Activated CD8-positive, alpha-beta T cell treated with anti-CD3 and anti-CD28 coated beads, Interleukin-2, amount 10 ng/mL, durations not matched to agents 7 days and 5 days (primary cell): ENCODE results near the gene AATK. TPM values are rescaled to one million over a fixed set of nuclear protein-coding genes. Genes with fewer than 3 reads are reported as not detected.

Experiments
- ATAC-seq: fragments of 150-1000 bp; cut with Tn5 transposase; one replicate; pipeline ENCODE4 v1.10.0; 2021; ENCODE audit warnings: moderate library complexity
- CTCF ChIA-PET: fragments of 350-600 bp; sonication (Branson Sonifier 250); formaldehyde crosslinking; loops from one replicate; lab custom pipeline; 2021; ENCODE audit warnings: antibody characterized with exemption; lab: Charles Lee
- POLR2A ChIA-PET: fragments of 350-600 bp; sonication (Branson Sonifier 250); formaldehyde crosslinking; loops from one replicate; lab custom pipeline; 2021; ENCODE audit warnings: antibody characterized with exemption; lab: Charles Lee
- DNase-seq: peaks from one replicate; pipeline ENCODE4 v3.0.0-alpha.2; 2020
- H3K27ac Mint-ChIP-seq: one replicate; pipeline ENCODE4 v1.8.0; 2021; ENCODE audit warnings: mild to moderate bottlenecking, mixed read lengths
- H3K27me3 Mint-ChIP-seq: one replicate; pipeline ENCODE4 v1.8.0; 2021; ENCODE audit warnings: low read depth, mixed read lengths
- H3K36me3 Mint-ChIP-seq: one replicate; pipeline ENCODE4 v1.8.0; 2021; ENCODE audit warnings: low read depth, mixed read lengths
- H3K4me1 Mint-ChIP-seq: one replicate; pipeline ENCODE4 v1.8.0; 2021; ENCODE audit warnings: low read depth, mixed read lengths
- H3K4me3 Mint-ChIP-seq: one replicate; pipeline ENCODE4 v1.8.0; 2021; ENCODE audit warnings: mild to moderate bottlenecking, mixed read lengths
- H3K9me3 Mint-ChIP-seq: one replicate; pipeline ENCODE4 v1.8.0; 2022; ENCODE audit warnings: mixed read lengths; ENCODE audit not compliant: insufficient read depth
- total RNA-seq, 2 experiments: library from RNA; stranded (reverse); gene quantifications; one replicate each; pipeline ENCODE4 v1.2.3, GENCODE V29; 2021

Gene AATK
- total RNA-seq, 2 experiments from 2014 or later: 0.71 to 1.1 TPM

- no peaks in the 10 kb centered on the region for H3K27me3 Mint-ChIP-seq
- DNase-seq: no peak
- H3K27ac Mint-ChIP-seq: peak overlapping the region; percentile 68
- no peaks in the 10 kb centered on the region for H3K36me3 Mint-ChIP-seq
- H3K4me1 Mint-ChIP-seq: peaks cover 2% of the 10 kb centered on the region
- ATAC-seq: no peak
- no peak overlapping the region for H3K4me3 Mint-ChIP-seq
- ChIA-PET POLR2A (interaction anchor here (1.0 kb wide), 1 partner anchor 120 kb away, joined by 3 read pairs; the partner anchor contains the start of genes NDUFAF8 and TEPSIN), CTCF (no interaction called here)
- H3K9me3 Mint-ChIP-seq: no peaks in the 10 kb centered on the region
These were observed 47.5 kb downstream of the AATK start for GRCh38 chr17:81118308-81119221.

DNA sequence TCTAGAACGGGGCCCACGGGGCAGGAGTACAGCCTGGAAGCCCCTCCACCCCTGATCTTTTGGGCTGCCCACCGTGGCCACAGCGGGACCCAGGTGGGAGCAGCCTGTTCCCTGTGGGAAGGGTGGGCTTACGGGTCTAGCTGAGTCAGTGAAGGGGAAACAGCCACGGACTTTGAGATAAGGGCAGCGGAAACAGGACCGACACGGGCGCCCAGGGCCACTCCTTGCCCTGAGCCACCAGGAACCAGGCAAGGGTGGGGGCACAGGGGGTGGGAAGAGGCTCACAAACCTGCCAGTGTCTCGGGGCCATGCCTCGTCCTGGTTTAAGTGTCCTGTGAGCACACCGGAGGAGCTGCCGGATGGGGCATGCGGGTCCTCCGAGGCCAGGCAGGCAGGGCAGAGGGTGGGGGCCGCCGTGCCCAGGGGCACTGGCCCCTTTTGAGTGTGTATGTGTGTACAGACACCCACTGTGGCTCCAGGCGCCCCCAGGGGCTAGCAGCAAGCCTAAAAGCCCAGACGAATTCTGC lies 48.3 kb downstream of the AATK start:
- peaks cover 2% of the 10 kb centered on the region for H3K4me1 Mint-ChIP-seq
- no peak overlapping the region for H3K4me3 Mint-ChIP-seq
- no peaks in the 10 kb centered on the region for H3K36me3 Mint-ChIP-seq
- ChIA-PET CTCF (no interaction called here), POLR2A (no interaction called here)
- no peak overlapping the region for H3K27ac Mint-ChIP-seq
- H3K9me3 Mint-ChIP-seq: no peaks in the 10 kb centered on the region
- no peaks in the 10 kb centered on the region for H3K27me3 Mint-ChIP-seq
- DNase-seq (no peak), ATAC-seq (no peak)

DNA sequence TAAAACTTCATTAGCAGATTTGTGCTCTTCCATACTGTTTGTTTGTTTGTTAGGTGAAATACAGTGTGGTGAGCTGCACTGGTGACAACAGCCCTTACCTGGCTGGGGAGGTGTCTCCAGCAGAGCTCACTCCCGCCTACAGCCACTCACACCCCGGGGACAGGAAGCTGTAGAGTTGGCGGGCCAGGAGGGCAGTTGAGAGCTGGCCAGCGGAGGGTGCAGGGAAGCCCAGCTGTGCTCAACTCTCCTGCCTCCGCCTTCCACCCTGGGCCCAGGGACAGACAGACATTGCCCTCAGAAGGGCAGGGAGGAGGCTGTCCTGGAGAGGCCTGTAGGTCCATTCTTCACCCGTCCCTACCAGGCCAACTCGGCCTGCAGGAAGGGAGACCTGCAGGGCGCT lies 49.3 kb downstream of the AATK start:
- no peaks in the 10 kb centered on the region for H3K9me3 Mint-ChIP-seq
- peaks cover 2% of the 10 kb centered on the region for H3K4me1 Mint-ChIP-seq
- no peaks in the 10 kb centered on the region for H3K36me3 Mint-ChIP-seq
- ChIA-PET POLR2A (no interaction called here), CTCF (interaction anchor here (0.9 kb wide), 1 partner anchor 19 kb away, joined by 3 read pairs; no protein-coding TSS in a partner anchor)
- no peak overlapping the region for H3K4me3 Mint-ChIP-seq
- DNase-seq (no peak), ATAC-seq (no peak)
- no peak overlapping the region for H3K27ac Mint-ChIP-seq
- H3K27me3 Mint-ChIP-seq: no peaks in the 10 kb centered on the region

- DNase-seq (no peak), ATAC-seq (no peak)
- no peak overlapping the region for H3K27ac Mint-ChIP-seq
- no peaks in the 10 kb centered on the region for H3K36me3 Mint-ChIP-seq
- H3K9me3 Mint-ChIP-seq: no peaks in the 10 kb centered on the region
- CTCF ChIA-PET: interaction anchor here (0.9 kb wide), 1 partner anchor 18 kb away, joined by 3 read pairs; no protein-coding TSS in a partner anchor
- H3K4me1 Mint-ChIP-seq: peaks cover 2% of the 10 kb centered on the region
- POLR2A ChIA-PET: no interaction called here
- no peaks in the 10 kb centered on the region for H3K27me3 Mint-ChIP-seq
- H3K4me3 Mint-ChIP-seq: no peak overlapping the region
These were observed 50.1 kb downstream of the AATK start for GRCh38 chr17:81115749-81116464.

- ATAC-seq (no peak), DNase-seq (no peak)
- Mint-ChIP-seq H3K4me1 (peaks cover 2% of the 10 kb centered on the region), H3K4me3 (no peak overlapping the region), H3K9me3 (no peaks in the 10 kb centered on the region), H3K27me3 (no peaks in the 10 kb centered on the region), H3K27ac (no peak overlapping the region), H3K36me3 (no peaks in the 10 kb centered on the region)
- CTCF ChIA-PET: no interaction called here
- POLR2A ChIA-PET: interaction anchor here (1.6 kb wide), 1 partner anchor 11 kb away, joined by 6 read pairs; no protein-coding TSS in a partner anchor
These were observed 50.8 kb downstream of the AATK start for GRCh38 chr17:81115219-81115618.

- Mint-ChIP-seq H3K4me1 (peaks cover under 1% of the 10 kb centered on the region), H3K27ac (no peak overlapping the region), H3K9me3 (no peaks in the 10 kb centered on the region), H3K4me3 (no peak overlapping the region), H3K36me3 (no peaks in the 10 kb centered on the region), H3K27me3 (no peaks in the 10 kb centered on the region)
- ChIA-PET CTCF (no interaction called here), POLR2A (interaction anchor here (1.6 kb wide), 1 partner anchor 11 kb away, joined by 6 read pairs; no protein-coding TSS in a partner anchor)
- ATAC-seq (no peak), DNase-seq (no peak)
These were observed 51.5 kb downstream of the AATK start for GRCh38 chr17:81114351-81115093.

- POLR2A ChIA-PET: no interaction called here
- no peaks in the 10 kb centered on the region for H3K27me3 Mint-ChIP-seq
- H3K36me3 Mint-ChIP-seq: no peaks in the 10 kb centered on the region
- H3K9me3 Mint-ChIP-seq: no peaks in the 10 kb centered on the region
- DNase-seq (no peak), ATAC-seq (no peak)
- no peak overlapping the region for H3K27ac Mint-ChIP-seq
- CTCF ChIA-PET: no interaction called here
- H3K4me3 Mint-ChIP-seq: no peak overlapping the region
- no peaks in the 10 kb centered on the region for H3K4me1 Mint-ChIP-seq
These were observed 52.8 kb downstream of the AATK start for GRCh38 chr17:81113158-81113724.

DNA sequence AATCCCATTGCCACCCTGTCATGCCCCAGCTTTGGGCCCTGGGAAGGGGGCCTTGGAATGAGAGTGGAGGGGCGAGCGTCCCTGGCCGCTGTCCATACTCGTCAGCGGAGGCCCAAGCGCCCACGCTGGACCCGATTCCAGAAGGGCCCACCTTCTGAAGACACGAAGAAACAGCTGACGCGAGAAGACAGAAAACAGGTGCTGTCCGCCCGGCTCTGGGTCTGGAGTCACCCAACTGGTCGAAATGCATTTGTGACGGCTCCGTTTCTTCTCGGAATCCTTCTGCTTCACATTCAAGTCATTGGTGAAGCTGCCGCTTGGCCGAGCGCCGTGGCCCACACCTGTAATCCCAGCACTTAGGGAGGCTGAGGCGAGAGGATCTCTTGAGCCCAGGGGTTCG lies 53.6 kb downstream of the AATK start:
- Mint-ChIP-seq H3K4me3 (no peak overlapping the region), H3K27me3 (no peaks in the 10 kb centered on the region), H3K27ac (no peak overlapping the region), H3K36me3 (no peaks in the 10 kb centered on the region), H3K9me3 (no peaks in the 10 kb centered on the region), H3K4me1 (no peaks in the 10 kb centered on the region)
- POLR2A ChIA-PET: no interaction called here
- CTCF ChIA-PET: interaction anchor here (1.2 kb wide), 1 partner anchor 11 kb away, joined by 3 read pairs; no protein-coding TSS in a partner anchor
- ATAC-seq (no peak), DNase-seq (no peak)

DNA sequence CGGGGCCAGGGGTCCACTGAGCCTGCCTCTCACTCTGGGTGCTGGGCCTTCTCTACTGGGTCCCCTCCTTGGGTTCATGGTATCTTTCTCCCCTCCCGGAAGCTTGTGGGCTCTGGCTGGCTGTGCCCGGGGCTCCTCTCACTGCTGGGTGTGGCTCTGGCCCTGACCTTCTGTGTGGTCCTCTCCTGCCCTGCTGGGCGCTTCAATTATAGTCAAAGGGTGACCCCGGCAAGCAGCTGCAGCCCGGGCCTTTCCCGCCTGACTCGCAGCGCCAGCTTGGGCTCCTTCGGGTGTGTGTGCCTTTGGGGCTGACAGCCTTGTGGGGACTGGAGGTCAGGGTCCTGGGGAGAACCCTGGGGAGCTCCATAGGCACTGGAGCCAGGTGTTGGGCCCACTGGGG lies 55.0 kb downstream of the AATK start:
- DNase-seq (no peak), ATAC-seq (no peak)
- H3K4me1 Mint-ChIP-seq: no peaks in the 10 kb centered on the region
- H3K4me3 Mint-ChIP-seq: no peak overlapping the region
- ChIA-PET CTCF (no interaction called here), POLR2A (no interaction called here)
- H3K27me3 Mint-ChIP-seq: no peaks in the 10 kb centered on the region
- no peak overlapping the region for H3K27ac Mint-ChIP-seq
- no peaks in the 10 kb centered on the region for H3K9me3 Mint-ChIP-seq
- H3K36me3 Mint-ChIP-seq: no peaks in the 10 kb centered on the region

GRCh38 chr17:81110488-81111040 lies 55.5 kb downstream of the AATK start:
- ChIA-PET CTCF (interaction anchor here (0.7 kb wide), 1 partner anchor 13 kb away, joined by 3 read pairs; no protein-coding TSS in a partner anchor), POLR2A (no interaction called here)
- Mint-ChIP-seq H3K9me3 (no peaks in the 10 kb centered on the region), H3K36me3 (no peaks in the 10 kb centered on the region), H3K27ac (no peak overlapping the region), H3K4me3 (no peak overlapping the region), H3K4me1 (no peaks in the 10 kb centered on the region), H3K27me3 (no peaks in the 10 kb centered on the region)
- DNase-seq (no peak), ATAC-seq (no peak)

DNA sequence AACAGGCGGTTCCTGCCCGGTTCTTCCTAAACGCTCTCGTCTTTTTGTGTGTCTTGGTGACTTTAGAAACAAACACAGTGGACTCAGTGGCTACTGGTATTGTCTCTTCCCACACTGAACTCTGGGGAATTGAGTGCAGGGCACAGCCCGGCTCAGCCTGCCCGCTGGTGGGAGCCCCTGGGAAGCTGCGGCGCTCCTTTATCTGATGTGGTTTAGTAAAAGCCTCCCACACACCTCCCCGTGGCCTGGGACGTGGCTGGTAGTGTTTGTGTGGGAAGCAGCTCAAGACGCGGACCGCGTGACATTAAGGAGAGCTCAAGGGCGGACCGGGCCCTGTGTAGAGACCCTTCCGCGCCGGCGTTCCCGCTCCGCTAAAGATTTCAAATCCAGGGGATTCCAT lies 56.1 kb downstream of the AATK start:
- H3K4me3 Mint-ChIP-seq: no peak overlapping the region
- CTCF ChIA-PET: interaction anchor here (0.7 kb wide), 1 partner anchor 12 kb away, joined by 3 read pairs; no protein-coding TSS in a partner anchor
- H3K36me3 Mint-ChIP-seq: no peaks in the 10 kb centered on the region
- H3K27ac Mint-ChIP-seq: no peak overlapping the region
- ATAC-seq (no peak), DNase-seq (no peak)
- no peaks in the 10 kb centered on the region for H3K9me3 Mint-ChIP-seq
- H3K4me1 Mint-ChIP-seq: no peaks in the 10 kb centered on the region
- POLR2A ChIA-PET: no interaction called here
- no peaks in the 10 kb centered on the region for H3K27me3 Mint-ChIP-seq
